ENCODE measurements around the gene TMEM91.

GRCh38 chr19:41330481-41330880 is 45.9 kb upstream of the TMEM91 start:
- TF ChIP-seq CTCF (IDR thresholded peaks at IDR 0.05; ENCODE audit: insufficient read depth, low read length, poor library complexity, severe bottlenecking) (no peak), EZH2phosphoT487 (conservative IDR thresholded peaks at IDR 0.05; ENCODE audit: low read length) (no peak)

Measured in SU-DHL-6 (cell line).